HL-60 (cell line): ENCODE measurements around the gene CCDC179.

Experiments used
- DNase-seq, 2 experiments: peaks; one replicate each; pipeline ENCODE4 v3.0.0-alpha.2; 2010 to 2020; ENCODE audit warnings: low read depth in 1 of 2, low spot score in 1 of 2
- H3K27ac ChIP-seq: fragments of 250-450 bp; sonication (Bioruptor Pico); replicated peaks from 2 replicates; pipeline ENCODE4 v1.5.1; 2020; ENCODE audit warnings: mild to moderate bottlenecking, moderate library complexity
- H3K27me3 ChIP-seq: fragments of 250-450 bp; sonication (Bioruptor Pico); 2 replicates; pipeline ENCODE4 v1.5.1; 2021; ENCODE audit warnings: mild to moderate bottlenecking, moderate library complexity; ENCODE audit not compliant: insufficient read depth, poor library complexity, severe bottlenecking
- H3K4me3 ChIP-seq: replicated peaks from 2 replicates; pipeline ENCODE4 v1.5.1; 2011; ENCODE audit warnings: mild to moderate bottlenecking, control low read depth, low read length; ENCODE audit not compliant: insufficient read depth
- CTCF ChIP-seq: IDR thresholded peaks from one replicate; pipeline ENCODE4 v1.5.1; 2011; ENCODE audit warnings: low read length, control low read depth, inconsistent platforms; ENCODE audit not compliant: insufficient read depth
- GABPA ChIP-seq: IDR thresholded peaks from 2 replicates; pipeline ENCODE4 v1.6.1; 2012; ENCODE audit warnings: low read depth
- POLR2AphosphoS5 ChIP-seq: IDR thresholded peaks from 2 replicates; pipeline ENCODE4 v1.6.1; 2012; ENCODE audit warnings: low read depth
- REST ChIP-seq: IDR thresholded peaks from 2 replicates; pipeline ENCODE4 v1.6.1; 2012; ENCODE audit warnings: low read depth; ENCODE audit not compliant: insufficient replicate concordance
- SPI1 ChIP-seq: IDR thresholded peaks from 2 replicates; pipeline ENCODE4 v1.6.1; 2012; ENCODE audit warnings: low read depth, mild to moderate bottlenecking, borderline replicate concordance

CCDC179 gene

DNA sequence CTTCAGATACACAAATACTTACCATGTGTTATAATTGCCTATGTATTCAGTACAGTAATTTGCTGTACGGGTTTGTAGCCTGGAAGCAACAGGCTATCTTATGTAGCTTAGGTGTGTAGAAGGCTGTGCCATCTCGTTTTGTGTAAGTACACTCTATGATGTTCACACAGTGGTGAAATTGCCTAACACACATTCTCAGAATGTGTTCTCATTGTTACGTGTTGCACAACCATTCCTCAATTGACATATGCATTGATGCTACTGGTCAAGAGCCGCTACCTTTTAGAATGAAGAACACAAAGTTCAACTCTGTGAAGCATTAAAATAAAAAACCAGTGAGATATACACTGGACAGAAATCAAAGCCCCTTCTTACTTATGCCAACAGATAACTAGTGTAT lies 57.4 kb downstream of the CCDC179 start:
- TF ChIP-seq CTCF, result no peak
- no peak for TF ChIP-seq GABPA
- TF ChIP-seq POLR2AphosphoS5, result no peak
- no peak for TF ChIP-seq REST
- no peak for TF ChIP-seq SPI1
- Histone ChIP-seq H3K4me3 (no peak overlapping the region), H3K27ac (no peak overlapping the region), H3K27me3 (no peaks in the 10 kb centered on the region)
- no peak for DNase-seq

GRCh38 chr11:22800482-22800881 lies 59.8 kb downstream of the CCDC179 start:
- Histone ChIP-seq H3K4me3 (no peak overlapping the region), H3K27ac (no peak overlapping the region), H3K27me3 (no peaks in the 10 kb centered on the region)
- no peak for TF ChIP-seq POLR2AphosphoS5
- TF ChIP-seq GABPA, result no peak
- no peak for TF ChIP-seq SPI1
- TF ChIP-seq REST, result no peak
- TF ChIP-seq CTCF, result no peak
- no peak for DNase-seq

DNA sequence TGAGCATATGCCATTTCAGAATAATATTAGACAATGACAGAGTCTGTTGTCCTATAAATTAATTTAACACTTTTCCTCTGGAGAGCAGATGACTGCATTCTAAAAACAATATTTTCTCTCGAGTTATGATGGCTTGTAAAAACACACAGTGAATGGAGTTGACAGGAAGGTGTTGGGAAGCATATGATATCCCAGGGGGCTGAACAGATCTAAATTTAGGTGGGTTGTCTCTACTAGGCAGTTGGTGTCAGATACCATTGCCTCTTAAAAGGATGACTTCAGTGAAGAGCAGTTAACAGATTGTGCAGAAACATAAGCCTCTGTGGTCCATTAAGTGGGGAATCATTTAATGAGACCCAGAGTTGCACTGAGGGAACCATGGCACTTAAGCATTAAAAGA lies 61.4 kb downstream of the CCDC179 start:
- DNase-seq, result no peak
- no peak overlapping the region for H3K4me3 ChIP-seq
- no peak overlapping the region for H3K27ac ChIP-seq
- TF ChIP-seq GABPA (no peak), REST (no peak), CTCF (no peak), SPI1 (no peak), POLR2AphosphoS5 (no peak)
- no peaks in the 10 kb centered on the region for H3K27me3 ChIP-seq
